Subcutaneous adipose tissue (tissue), 4 donors: ENCODE measurements around the gene MRPS6. TPM values are rescaled to one million over a fixed set of nuclear protein-coding genes. Genes with fewer than 3 reads are reported as not detected.

ENCODE experiments used
- CTCF ChIP-seq: fragments of 450-650 bp; IDR thresholded peaks from one replicate; pipeline ENCODE4 v1.5.1; 2016; ENCODE audit warnings: low read depth, mild to moderate bottlenecking, control low read depth, antibody characterized with exemption, moderate library complexity
- total RNA-seq, 4 donors: library from RNA; depleted of rRNA; stranded (reverse); fragments of >200 nt; gene quantifications; one replicate each; pipeline ENCODE4 v1.1.0, GENCODE V29; 2016

MRPS6 gene
- total RNA-seq, 4 donors from 2014 or later = 32.8 to 88.1 (median 68.5) TPM

GRCh38 chr21:34132202-34132601, 58.8 kb downstream of the MRPS6 start:
- no peak for TF ChIP-seq CTCF

- no peak for TF ChIP-seq CTCF
These were observed 59.5 kb downstream of the MRPS6 start for GRCh38 chr21:34132926-34133325.

- TF ChIP-seq CTCF = no peak
These were observed 60.0 kb downstream of the MRPS6 start for GRCh38 chr21:34133392-34133791.

- TF ChIP-seq CTCF = no peak
These were observed 60.4 kb downstream of the MRPS6 start for GRCh38 chr21:34133802-34134201.

- no peak for TF ChIP-seq CTCF
These were observed 62.0 kb downstream of the MRPS6 start for GRCh38 chr21:34135330-34135729.

- no peak for TF ChIP-seq CTCF
These were observed 68.0 kb downstream of the MRPS6 start for GRCh38 chr21:34141373-34141772.

GRCh38 chr21:34143685-34144182, 70.4 kb downstream of the MRPS6 start:
- TF ChIP-seq CTCF = no peak
